Endothelial cell of umbilical vein (primary cell): Measurements from ENCODE around the gene TRERF1. TPM values are rescaled to one million over a fixed set of nuclear protein-coding genes. Genes with fewer than 3 reads are reported as not detected.

Source experiments
- BruUV-seq: library from RNA; stranded (reverse); fragments of 400-500 nt; replicated peaks from 2 replicates; lab custom pipeline; 2021; lab: Mats Ljungman, UMichigan
- CTCF ChIA-PET: fragments of 300-600, 350-600 bp; sonication (Branson Sonifier 250); formaldehyde crosslinking; loops from one replicate; lab custom pipeline; 2021; ENCODE audit warnings: antibody characterized with exemption, inconsistent platforms; lab: Charles Lee
- POLR2A ChIA-PET: fragments of 300-600, 350-600 bp; sonication (Branson Sonifier 250); formaldehyde crosslinking; loops from one replicate; lab custom pipeline; 2021; ENCODE audit warnings: antibody characterized with exemption, inconsistent platforms; lab: Charles Lee
- DNase-seq: peaks from one replicate; pipeline ENCODE4 v3.0.0-alpha.2; 2011; ENCODE audit warnings: low read depth, low spot score
- FAIRE-seq: peaks from 2 replicates; lab custom pipeline; 2011; peaks lifted over from hg19 to GRCh38; lab: Jason Lieb, UNC
- H2AFZ ChIP-seq: 2 replicates; pipeline ENCODE4 v1.6.0; 2012; ENCODE audit warnings: low read depth, low read length, control low read depth, inconsistent platforms
- H3K27ac ChIP-seq: 2 replicates; pipeline ENCODE4 v1.5.1; 2011; ENCODE audit warnings: low read depth, mild to moderate bottlenecking, control low read depth, low read length, moderate library complexity; ENCODE audit not compliant: insufficient read depth
- H3K27me3 ChIP-seq, 2 experiments: 2 replicates each; pipeline versions ENCODE4 v1.6.0 to v1.6.1; 2011; ENCODE audit warnings: low read length in 2 of 2, mixed read lengths in 1 of 2; ENCODE audit not compliant: control insufficient read depth in 2 of 2, insufficient read depth in 2 of 2
- H3K36me3 ChIP-seq, 2 experiments: 2 replicates in 1 of 2; 3 replicates in 1 of 2; pipeline ENCODE4 v1.5.1; 2011; ENCODE audit warnings: low read length in 2 of 2, mild to moderate bottlenecking in 1 of 2, moderate library complexity in 1 of 2; ENCODE audit not compliant: control insufficient read depth in 2 of 2, insufficient read depth in 2 of 2; ENCODE audit errors: extremely low read depth in 1 of 2
- H3K4me1 ChIP-seq: 3 replicates; pipeline ENCODE4 v1.5.1; 2011; ENCODE audit warnings: mild to moderate bottlenecking, low read length; ENCODE audit not compliant: control insufficient read depth, insufficient read depth; ENCODE audit errors: extremely low read depth
- H3K4me2 ChIP-seq: 2 replicates; pipeline ENCODE4 v1.6.1; 2011; ENCODE audit warnings: low read length, control low read depth, mixed read lengths; ENCODE audit not compliant: insufficient read depth
- H3K4me3 ChIP-seq, 3 experiments: fragments of 200-600 bp in 1 of 3; sonication (generic), shearing (Covaris generic) in 1 of 3; replicated peaks in 1 of 3; 2 replicates each; pipeline ENCODE4 v1.5.1; 2011 to 2016; ENCODE audit warnings: control low read depth in 3 of 3, low read length in 3 of 3, mild to moderate bottlenecking in 2 of 3, inconsistent platforms in 1 of 3, low read depth in 1 of 3, moderate library complexity in 1 of 3; ENCODE audit not compliant: insufficient read depth in 1 of 3
- H3K79me2 ChIP-seq: 2 replicates; pipeline ENCODE4 v1.6.0; 2012; ENCODE audit warnings: low read length, inconsistent platforms; ENCODE audit not compliant: control insufficient read depth, insufficient read depth
- H3K9ac ChIP-seq: replicated peaks from 2 replicates; pipeline ENCODE3; 2011; ENCODE audit warnings: low read length, control low read depth; ENCODE audit not compliant: insufficient read depth; ENCODE audit errors: extremely low read depth
- H3K9me1 ChIP-seq: replicated peaks from 3 replicates; pipeline ENCODE4 v1.6.0; 2011; ENCODE audit warnings: mild to moderate bottlenecking, low read length; ENCODE audit not compliant: control insufficient read depth, insufficient read depth; ENCODE audit errors: extremely low read depth
- H3K9me3 ChIP-seq: replicated peaks from 2 replicates; pipeline ENCODE4 v1.5.1; 2012; ENCODE audit warnings: low read length, inconsistent platforms; ENCODE audit not compliant: control insufficient read depth, insufficient read depth
- H4K20me1 ChIP-seq: replicated peaks from 2 replicates; pipeline ENCODE3; 2011; ENCODE audit warnings: mild to moderate bottlenecking, low read length; ENCODE audit not compliant: control insufficient read depth, insufficient read depth; ENCODE audit errors: extremely low read depth
- EZH2 ChIP-seq: IDR thresholded peaks from 2 replicates; pipeline ENCODE4 v1.6.1; 2012; ENCODE audit warnings: borderline replicate concordance, low read depth, mild to moderate bottlenecking, moderate library complexity, low read length, inconsistent platforms; ENCODE audit not compliant: severe bottlenecking
- FOS ChIP-seq: IDR thresholded peaks from 2 replicates; pipeline ENCODE4 v1.6.1; 2011; ENCODE audit warnings: mild to moderate bottlenecking, low read length, moderate library complexity, borderline replicate concordance; ENCODE audit not compliant: insufficient read depth
- GATA2 ChIP-seq: IDR thresholded peaks from 2 replicates; pipeline ENCODE4 v1.7.0; 2011; ENCODE audit warnings: low read depth, mild to moderate bottlenecking, moderate library complexity, mixed read lengths, low read length; ENCODE audit not compliant: insufficient read length, insufficient read depth
- JUN ChIP-seq: IDR thresholded peaks from 2 replicates; pipeline ENCODE4 v1.6.1; 2011; ENCODE audit warnings: borderline replicate concordance, low read depth; ENCODE audit not compliant: insufficient read length, insufficient read depth
- MYC ChIP-seq: IDR thresholded peaks from one replicate; pipeline ENCODE4 v1.6.1; 2011; ENCODE audit warnings: mild to moderate bottlenecking, low read depth, low read length
- POLR2A ChIP-seq: IDR thresholded peaks from 2 replicates; pipeline ENCODE4 v1.6.1; 2012; ENCODE audit warnings: low read depth, mild to moderate bottlenecking, control low read depth, low read length
- POLR2AphosphoS5 ChIP-seq: IDR thresholded peaks from 2 replicates; pipeline ENCODE4 v1.6.1; 2012; ENCODE audit warnings: low read depth, mild to moderate bottlenecking, control low read depth, low read length, moderate library complexity; ENCODE audit not compliant: insufficient read depth
- dilution Hi-C: fragments of 300-500 bp; cut with MboI; formaldehyde crosslinking; loops from one replicate; pipeline ENCODE4 v1.15.0; 2019; ENCODE audit warnings: low sequenced_read_pairs; ENCODE audit not compliant: extremely low pct_ligation_motif_present
- intact Hi-C: fragments of 100-400 bp; cut with micrococcal nuclease; formaldehyde crosslinking; loops from one replicate; pipeline ENCODE4 v1.10.0; 2022
- polyA plus RNA-seq, 4 experiments: library from polyadenylated mRNA; depleted of rRNA in 3 of 4; stranded (reverse) in 3 of 4; unstranded in 1 of 4; fragments of >200 nt; gene quantifications; 2 replicates each; pipeline versions ENCODE4 v1.2.1 to v1.2.3, GENCODE V29; 2011 to 2012; ENCODE audit warnings: missing spikeins in 1 of 4
- total RNA-seq: library from RNA; stranded (reverse); gene quantifications from 2 replicates; pipeline ENCODE4 v1.2.3, GENCODE V29; 2021
- TF ChIP-seq, protein P1 (sequence below), 2 donors: IDR thresholded peaks; 1 replicate in 1 of 2; 2 replicates in 1 of 2; pipeline ENCODE4 v1.5.1; 2011; ENCODE audit warnings: low read length in 2 of 2, mild to moderate bottlenecking in 2 of 2, moderate library complexity in 2 of 2, control low read depth in 1 of 2, inconsistent platforms in 1 of 2, low read depth in 1 of 2; ENCODE audit not compliant: insufficient read depth in 1 of 2; ENCODE audit errors: extremely low read depth in 1 of 2
- TF ChIP-seq, protein P2 (sequence below): IDR thresholded peaks from 2 replicates; pipeline ENCODE4 v1.6.1; 2011; ENCODE audit not compliant: insufficient read depth, insufficient read length

Gene TRERF1
- total and polyA plus RNA-seq, 2 donors (not counting 3 experiments of a cell fraction or from before 2014, with no cell fraction given), result 0.73 to 5.5 TPM

DNA sequence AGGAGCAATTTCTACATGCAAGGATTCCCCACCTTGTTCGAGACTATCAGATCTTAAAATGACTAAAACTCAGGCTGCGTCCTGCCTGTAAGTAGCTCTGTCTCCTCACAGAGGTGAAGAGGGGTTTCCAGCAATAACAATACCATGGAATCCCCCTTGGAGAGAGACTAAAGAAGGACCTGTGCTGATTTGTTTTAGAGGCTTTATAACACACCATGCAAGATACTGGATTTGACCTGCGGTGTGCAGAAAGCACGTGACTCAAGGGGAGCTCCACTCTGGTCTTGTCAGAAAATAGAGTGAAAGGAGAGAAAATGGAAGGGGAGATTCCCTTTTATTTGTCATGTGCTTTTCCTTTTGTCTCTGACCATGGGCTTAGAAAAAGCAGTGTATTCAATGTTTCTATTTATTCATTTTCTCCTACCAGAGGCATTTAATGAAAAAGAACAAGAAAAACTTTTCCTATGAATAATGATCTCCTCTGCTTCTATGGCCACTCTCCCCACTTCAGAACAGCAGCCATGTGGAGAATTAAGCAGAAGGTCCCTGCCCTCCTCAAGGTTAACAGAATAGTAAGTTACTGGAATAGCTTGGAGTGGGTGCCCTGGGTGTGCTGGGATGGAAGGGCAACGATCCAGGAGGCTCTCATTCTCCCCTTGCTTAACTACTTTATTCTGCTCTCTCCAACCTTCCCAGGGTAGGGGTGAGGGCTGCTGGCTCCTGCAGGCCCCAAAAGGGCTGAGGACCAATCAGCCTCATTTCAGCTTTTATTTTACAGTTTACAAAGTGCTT is 214.8 kb downstream of the TRERF1 start:
- BruUV-seq, result no TSS peak
- intact Hi-C loops, result no loop called here
- Histone ChIP-seq H3K9ac (no peak overlapping the region), H4K20me1 (no peaks in the 10 kb centered on the region), H3K9me3 (no peaks in the 10 kb centered on the region), H3K27me3 (no peaks in the 10 kb centered on the region), H3K27ac (no peak overlapping the region), H2AFZ (no peak overlapping the region), H3K4me1 (no peaks in the 10 kb centered on the region), H3K36me3 (no peaks in the 10 kb centered on the region), H3K4me2 (no peak overlapping the region), H3K79me2 (no peaks in the 10 kb centered on the region), H3K4me3 (no peak overlapping the region), H3K9me1 (no peaks in the 10 kb centered on the region)
- ChIA-PET POLR2A (no interaction called here), CTCF (no interaction called here)
- dilution Hi-C loops, result no loop called here
- TF ChIP-seq, protein P1, sequence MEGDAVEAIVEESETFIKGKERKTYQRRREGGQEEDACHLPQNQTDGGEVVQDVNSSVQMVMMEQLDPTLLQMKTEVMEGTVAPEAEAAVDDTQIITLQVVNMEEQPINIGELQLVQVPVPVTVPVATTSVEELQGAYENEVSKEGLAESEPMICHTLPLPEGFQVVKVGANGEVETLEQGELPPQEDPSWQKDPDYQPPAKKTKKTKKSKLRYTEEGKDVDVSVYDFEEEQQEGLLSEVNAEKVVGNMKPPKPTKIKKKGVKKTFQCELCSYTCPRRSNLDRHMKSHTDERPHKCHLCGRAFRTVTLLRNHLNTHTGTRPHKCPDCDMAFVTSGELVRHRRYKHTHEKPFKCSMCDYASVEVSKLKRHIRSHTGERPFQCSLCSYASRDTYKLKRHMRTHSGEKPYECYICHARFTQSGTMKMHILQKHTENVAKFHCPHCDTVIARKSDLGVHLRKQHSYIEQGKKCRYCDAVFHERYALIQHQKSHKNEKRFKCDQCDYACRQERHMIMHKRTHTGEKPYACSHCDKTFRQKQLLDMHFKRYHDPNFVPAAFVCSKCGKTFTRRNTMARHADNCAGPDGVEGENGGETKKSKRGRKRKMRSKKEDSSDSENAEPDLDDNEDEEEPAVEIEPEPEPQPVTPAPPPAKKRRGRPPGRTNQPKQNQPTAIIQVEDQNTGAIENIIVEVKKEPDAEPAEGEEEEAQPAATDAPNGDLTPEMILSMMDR (IDR thresholded peaks at IDR 0.05; ENCODE audit: extremely low read depth in 1 of 2, insufficient read depth in 1 of 2, low read depth in 1 of 2, low read length in 2 of 2), result no peak
- TF ChIP-seq GATA2, result no peak
- no peak for TF ChIP-seq POLR2AphosphoS5
- no peak for TF ChIP-seq POLR2A
- no peak for TF ChIP-seq MYC
- TF ChIP-seq, protein P2, sequence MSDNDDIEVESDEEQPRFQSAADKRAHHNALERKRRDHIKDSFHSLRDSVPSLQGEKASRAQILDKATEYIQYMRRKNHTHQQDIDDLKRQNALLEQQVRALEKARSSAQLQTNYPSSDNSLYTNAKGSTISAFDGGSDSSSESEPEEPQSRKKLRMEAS, result no peak
- TF ChIP-seq JUN, result no peak
- no peak for TF ChIP-seq EZH2
- TF ChIP-seq FOS, result no peak
- DNase-seq, result no peak
- no peak for FAIRE-seq
